Vagina (tissue), 2 donors: Measurements from ENCODE around the gene DNAJC5. TPM values are rescaled to one million over a fixed set of nuclear protein-coding genes. Genes with fewer than 3 reads are reported as not detected.

Experiments used
- DNase-seq, 2 donors: peaks; one replicate each; pipeline ENCODE4 v3.0.0-alpha.2; 2017; ENCODE audit errors: extremely low spot score in 2 of 2
- H3K27ac ChIP-seq: fragments of 200-600 bp; sonication (generic); one replicate; pipeline ENCODE4 v1.5.1; 2019
- H3K27me3 ChIP-seq: fragments of 200-600 bp; sonication (generic); one replicate; pipeline ENCODE4 v1.5.1; 2019
- H3K36me3 ChIP-seq, 2 donors: fragments of 200-600 bp; sonication (generic); one replicate each; pipeline ENCODE4 v1.5.1; 2017 to 2019
- H3K4me1 ChIP-seq: fragments of 200-600 bp; sonication (generic); one replicate; pipeline ENCODE4 v1.5.1; 2019
- H3K4me3 ChIP-seq, 2 donors: fragments of 200-600 bp; sonication (generic); 1 replicate in 1 of 2; 2 replicates in 1 of 2; pipeline ENCODE4 v1.5.1; 2016 to 2019
- H3K9me3 ChIP-seq: fragments of 200-600 bp; sonication (generic); one replicate; pipeline ENCODE4 v1.5.1; 2019
- CTCF ChIP-seq, 3 experiments: fragments of 450-650 bp in 2 of 3; fragments of 200-600 bp in 1 of 3; sonication (generic) in 1 of 3; IDR thresholded peaks; one replicate each; pipeline ENCODE4 v1.5.1; 2017 to 2019; ENCODE audit warnings: antibody characterized with exemption in 3 of 3, mild to moderate bottlenecking in 2 of 3, moderate library complexity in 2 of 3
- POLR2A ChIP-seq, 2 donors: fragments of 450-650 bp; IDR thresholded peaks; one replicate each; pipeline ENCODE4 v1.6.1; 2017; ENCODE audit warnings: antibody characterized with exemption in 2 of 2, mild to moderate bottlenecking in 2 of 2, moderate library complexity in 2 of 2
- POLR2AphosphoS5 ChIP-seq, 2 donors: sonication (generic); formaldehyde crosslinking; IDR thresholded peaks; one replicate each; pipeline ENCODE4 v1.9.0; 2017; ENCODE audit warnings: antibody characterized with exemption in 2 of 2, mild to moderate bottlenecking in 2 of 2, low read depth in 1 of 2; ENCODE audit not compliant: insufficient read depth in 1 of 2
- intact Hi-C: fragments of 100-400 bp; cut with DNase I; formaldehyde crosslinking; loops from one replicate; pipeline ENCODE4 v1.15.1; 2023
- total RNA-seq: library from RNA; depleted of rRNA; stranded (reverse); fragments of >200 nt; gene quantifications from one replicate; pipeline ENCODE4 v1.2.3, GENCODE V29; 2016

DNAJC5 gene
- total RNA-seq, 1 donor from 2014 or later, result 25.8 TPM

- DNase-seq, result no peak
- no peak overlapping the region for H3K27ac ChIP-seq
These were observed 5.5 kb downstream of the DNAJC5 start for GRCh38 chr20:63900413-63900812.

GRCh38 chr20:63903796-63904561 lies 9.1 kb downstream of the DNAJC5 start:
- intact Hi-C loops, result no loop called here
- no peak for DNase-seq
- TF ChIP-seq CTCF (IDR thresholded peaks at IDR 0.05) (no peak), POLR2AphosphoS5 (IDR thresholded peaks at IDR 0.05; ENCODE audit: insufficient read depth in 1 of 2, low read depth in 1 of 2) (no peak), POLR2A (IDR thresholded peaks at IDR 0.05) (no peak)
- H3K4me3 ChIP-seq, result no peak overlapping the region
- no peaks in the 10 kb centered on the region for H3K36me3 ChIP-seq
- H3K9me3 ChIP-seq, result no peaks in the 10 kb centered on the region
- no peak overlapping the region for H3K27ac ChIP-seq
- no peaks in the 10 kb centered on the region for H3K27me3 ChIP-seq
- peaks cover 25% of the 10 kb centered on the region for H3K4me1 ChIP-seq

More at GRCh38 chr20:63900413-63900812, 5.5 kb downstream of the DNAJC5 start:
- no peaks in the 10 kb centered on the region for H3K36me3 ChIP-seq
- no peak overlapping the region for H3K4me3 ChIP-seq
- no peaks in the 10 kb centered on the region for H3K27me3 ChIP-seq
- intact Hi-C loops, result no loop called here
- no peaks in the 10 kb centered on the region for H3K9me3 ChIP-seq
- TF ChIP-seq CTCF (IDR thresholded peaks at IDR 0.05) (no peak), POLR2A (IDR thresholded peaks at IDR 0.05) (no peak), POLR2AphosphoS5 (IDR thresholded peaks at IDR 0.05; ENCODE audit: insufficient read depth in 1 of 2, low read depth in 1 of 2) (no peak)
- peaks cover 51% of the 10 kb centered on the region for H3K4me1 ChIP-seq

GRCh38 chr20:63908008-63908682 lies 13.2 kb downstream of the DNAJC5 start:
- TF ChIP-seq POLR2AphosphoS5 (IDR thresholded peaks at IDR 0.05; ENCODE audit: insufficient read depth in 1 of 2, low read depth in 1 of 2), result no peak
- TF ChIP-seq POLR2A (IDR thresholded peaks at IDR 0.05), result no peak
- TF ChIP-seq CTCF (IDR thresholded peaks at IDR 0.05), result no peak
- Histone ChIP-seq H3K27me3 (no peaks in the 10 kb centered on the region), H3K4me1 (peaks cover 39% of the 10 kb centered on the region), H3K36me3 (no peaks in the 10 kb centered on the region), H3K4me3 (no peak overlapping the region), H3K9me3 (no peaks in the 10 kb centered on the region), H3K27ac (no peak overlapping the region)
- intact Hi-C loops, result no loop called here
- no peak for DNase-seq

- intact Hi-C loops, result no loop called here
- Histone ChIP-seq H3K9me3 (no peaks in the 10 kb centered on the region), H3K36me3 (no peaks in the 10 kb centered on the region), H3K27ac (peak overlapping the region; percentile 43), H3K4me3 (no peak overlapping the region), H3K4me1 (peaks cover 28% of the 10 kb centered on the region), H3K27me3 (no peaks in the 10 kb centered on the region)
- DNase-seq, result no peak
- TF ChIP-seq CTCF (IDR thresholded peaks at IDR 0.05), result no peak
- no peak for TF ChIP-seq POLR2A (IDR thresholded peaks at IDR 0.05)
- peak; percentile 17 to 38 for TF ChIP-seq POLR2AphosphoS5 (IDR thresholded peaks at IDR 0.05; ENCODE audit: insufficient read depth in 1 of 2, low read depth in 1 of 2)
These were observed 16.2 kb downstream of the DNAJC5 start for GRCh38 chr20:63911176-63911575.

GRCh38 chr20:63913768-63914167 lies 18.8 kb downstream of the DNAJC5 start:
- DNase-seq, result no peak
- TF ChIP-seq POLR2A (IDR thresholded peaks at IDR 0.05), result no peak
- no peak for TF ChIP-seq CTCF (IDR thresholded peaks at IDR 0.05)
- no peak for TF ChIP-seq POLR2AphosphoS5 (IDR thresholded peaks at IDR 0.05; ENCODE audit: insufficient read depth in 1 of 2, low read depth in 1 of 2)
- intact Hi-C loops, result no loop called here
- Histone ChIP-seq H3K4me3 (no peak overlapping the region), H3K27ac (no peak overlapping the region), H3K9me3 (no peaks in the 10 kb centered on the region), H3K27me3 (no peaks in the 10 kb centered on the region), H3K36me3 (no peaks in the 10 kb centered on the region), H3K4me1 (peaks cover 28% of the 10 kb centered on the region)
